Measurements from ENCODE around the gene AOPEP.

DNA sequence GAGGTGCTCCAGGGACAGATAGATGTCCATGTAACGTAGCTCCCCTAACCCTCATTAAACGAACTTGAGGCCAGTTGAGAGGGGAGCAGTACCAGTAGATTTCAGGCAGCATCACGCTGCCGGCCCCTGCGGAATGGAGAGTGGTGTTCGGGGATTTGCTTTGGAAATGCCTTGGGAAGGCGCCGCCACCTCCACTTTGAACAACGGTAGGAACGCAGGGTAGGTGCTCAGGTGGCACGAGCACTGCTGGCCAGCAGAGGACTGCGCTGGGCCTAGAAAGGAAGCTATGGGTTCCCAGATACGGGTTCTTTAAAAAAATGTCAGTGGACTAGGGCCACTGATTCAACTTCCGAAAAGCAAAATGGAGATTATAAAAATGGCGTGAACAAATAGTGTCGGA lies 319.3 kb downstream of the AOPEP start:
- TF ChIP-seq CBX8 (IDR thresholded peaks at IDR 0.05) = no peak
- no peak for TF ChIP-seq SMC3 (IDR thresholded peaks at IDR 0.05)
- TF ChIP-seq POLR2A (IDR thresholded peaks at IDR 0.05; ENCODE audit: low read length) = no peak
- TF ChIP-seq, protein P1, sequence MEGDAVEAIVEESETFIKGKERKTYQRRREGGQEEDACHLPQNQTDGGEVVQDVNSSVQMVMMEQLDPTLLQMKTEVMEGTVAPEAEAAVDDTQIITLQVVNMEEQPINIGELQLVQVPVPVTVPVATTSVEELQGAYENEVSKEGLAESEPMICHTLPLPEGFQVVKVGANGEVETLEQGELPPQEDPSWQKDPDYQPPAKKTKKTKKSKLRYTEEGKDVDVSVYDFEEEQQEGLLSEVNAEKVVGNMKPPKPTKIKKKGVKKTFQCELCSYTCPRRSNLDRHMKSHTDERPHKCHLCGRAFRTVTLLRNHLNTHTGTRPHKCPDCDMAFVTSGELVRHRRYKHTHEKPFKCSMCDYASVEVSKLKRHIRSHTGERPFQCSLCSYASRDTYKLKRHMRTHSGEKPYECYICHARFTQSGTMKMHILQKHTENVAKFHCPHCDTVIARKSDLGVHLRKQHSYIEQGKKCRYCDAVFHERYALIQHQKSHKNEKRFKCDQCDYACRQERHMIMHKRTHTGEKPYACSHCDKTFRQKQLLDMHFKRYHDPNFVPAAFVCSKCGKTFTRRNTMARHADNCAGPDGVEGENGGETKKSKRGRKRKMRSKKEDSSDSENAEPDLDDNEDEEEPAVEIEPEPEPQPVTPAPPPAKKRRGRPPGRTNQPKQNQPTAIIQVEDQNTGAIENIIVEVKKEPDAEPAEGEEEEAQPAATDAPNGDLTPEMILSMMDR (IDR thresholded peaks at IDR 0.05) = no peak
- TF ChIP-seq RFX5 (IDR thresholded peaks at IDR 0.05) = no peak
- TF ChIP-seq, protein P2, sequence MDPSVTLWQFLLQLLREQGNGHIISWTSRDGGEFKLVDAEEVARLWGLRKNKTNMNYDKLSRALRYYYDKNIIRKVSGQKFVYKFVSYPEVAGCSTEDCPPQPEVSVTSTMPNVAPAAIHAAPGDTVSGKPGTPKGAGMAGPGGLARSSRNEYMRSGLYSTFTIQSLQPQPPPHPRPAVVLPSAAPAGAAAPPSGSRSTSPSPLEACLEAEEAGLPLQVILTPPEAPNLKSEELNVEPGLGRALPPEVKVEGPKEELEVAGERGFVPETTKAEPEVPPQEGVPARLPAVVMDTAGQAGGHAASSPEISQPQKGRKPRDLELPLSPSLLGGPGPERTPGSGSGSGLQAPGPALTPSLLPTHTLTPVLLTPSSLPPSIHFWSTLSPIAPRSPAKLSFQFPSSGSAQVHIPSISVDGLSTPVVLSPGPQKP (IDR thresholded peaks at IDR 0.05; ENCODE audit: low read depth, low read length) = no peak
- TF ChIP-seq MYC (IDR thresholded peaks at IDR 0.05; ENCODE audit: borderline replicate concordance, low read length) = no peak
- TF ChIP-seq CBX2 (IDR thresholded peaks at IDR 0.05; ENCODE audit: borderline replicate concordance, low read depth) = no peak
